ENCODE data around the gene RELL2. TPM values are rescaled to one million over a fixed set of nuclear protein-coding genes. Genes with fewer than 3 reads are reported as not detected.

The RELL2 gene
- total RNA-seq, 2 donors from 2014 or later: 0.41 to 1.3 TPM

- Histone ChIP-seq H3K4me1 (peaks cover 0 to 35% of the 10 kb centered on the region in 2 donors), H3K36me3 (no peaks in the 10 kb centered on the region), H3K9me3 (no peaks in the 10 kb centered on the region), H3K4me3 (no peak overlapping the region), H3K27me3 (no peaks in the 10 kb centered on the region), H3K27ac (no peak overlapping the region)
- no peak for TF ChIP-seq CTCF (IDR thresholded peaks at IDR 0.05)
- DNase-seq (ENCODE audit: low spot score): no peak
Observed at GRCh38 chr5:141638771-141639170, 2.0 kb downstream of the RELL2 start.

GRCh38 chr5:141639357-141640050 is 2.7 kb downstream of the RELL2 start:
- H3K4me1 ChIP-seq: peaks cover 0 to 30% of the 10 kb centered on the region in 2 donors
- TF ChIP-seq CTCF (IDR thresholded peaks at IDR 0.05): no peak

DNA sequence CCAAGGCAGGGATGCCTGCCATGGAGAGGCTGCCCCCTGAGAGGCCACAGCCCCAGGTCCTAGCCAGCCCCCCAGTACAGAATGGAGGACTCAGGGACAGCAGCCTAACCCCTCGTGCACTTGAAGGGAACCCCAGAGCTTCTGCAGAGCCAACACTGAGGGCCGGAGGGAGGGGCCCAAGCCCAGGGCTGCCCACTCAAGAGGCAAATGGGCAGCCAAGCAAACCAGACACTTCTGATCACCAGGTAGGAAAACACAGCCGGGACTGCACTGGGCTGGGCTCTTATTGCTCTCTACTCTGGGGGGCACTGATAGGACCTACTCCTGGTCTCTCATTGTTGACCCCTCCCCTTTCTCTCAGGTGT is 3.2 kb downstream of the RELL2 start:
- Histone ChIP-seq H3K36me3 (no peaks in the 10 kb centered on the region), H3K4me1 (peaks cover 0 to 26% of the 10 kb centered on the region in 2 donors), H3K27me3 (no peaks in the 10 kb centered on the region), H3K9me3 (no peaks in the 10 kb centered on the region), H3K4me3 (no peak overlapping the region), H3K27ac (no peak overlapping the region)
- TF ChIP-seq CTCF (IDR thresholded peaks at IDR 0.05): no peak
- no peak for DNase-seq (ENCODE audit: low spot score)

More at GRCh38 chr5:141639357-141640050, 2.7 kb downstream of the RELL2 start:
- H3K36me3 ChIP-seq: no peaks in the 10 kb centered on the region
- H3K9me3 ChIP-seq: no peaks in the 10 kb centered on the region
- no peaks in the 10 kb centered on the region for H3K27me3 ChIP-seq
- H3K27ac ChIP-seq: no peak overlapping the region
- no peak for DNase-seq (ENCODE audit: low spot score)
- no peak overlapping the region for H3K4me3 ChIP-seq

- no peak overlapping the region for H3K27ac ChIP-seq
- H3K27me3 ChIP-seq: no peaks in the 10 kb centered on the region
- no peaks in the 10 kb centered on the region for H3K9me3 ChIP-seq
- no peak for TF ChIP-seq CTCF (IDR thresholded peaks at IDR 0.05)
- no peaks in the 10 kb centered on the region for H3K36me3 ChIP-seq
- DNase-seq (ENCODE audit: low spot score): no peak
- H3K4me1 ChIP-seq: peaks cover 0 to 20% of the 10 kb centered on the region in 2 donors
- no peak overlapping the region for H3K4me3 ChIP-seq
Observed at GRCh38 chr5:141640698-141641097, 3.9 kb downstream of the RELL2 start.

DNA sequence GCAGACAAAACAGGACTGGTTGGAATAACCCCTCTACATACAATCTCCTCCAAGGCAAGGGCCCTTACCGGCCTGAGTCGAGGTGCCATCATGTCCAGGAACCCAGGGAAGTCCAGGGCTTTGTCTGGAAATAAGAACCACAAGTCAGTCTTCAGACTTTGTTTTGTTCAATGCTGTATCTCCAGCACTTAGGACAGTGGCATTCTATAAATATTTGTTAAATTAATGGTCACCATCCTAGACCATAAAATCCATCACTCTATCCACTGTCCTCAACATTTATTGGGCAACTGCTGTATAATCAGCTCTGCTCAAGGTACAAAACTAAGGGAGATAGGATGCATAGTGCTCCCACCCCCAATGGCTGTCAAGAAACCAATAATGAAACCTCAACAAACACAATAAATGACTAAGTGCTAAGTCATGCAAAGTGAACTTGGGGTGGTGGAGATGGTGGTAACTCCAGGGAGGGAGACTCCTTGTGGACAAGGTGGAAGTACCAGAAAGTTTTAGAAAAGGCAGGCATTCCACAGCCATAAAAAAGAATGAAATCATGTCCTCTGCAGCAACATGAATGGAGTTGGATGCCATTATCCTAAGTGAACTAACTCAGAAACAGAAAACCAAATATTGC is 5.0 kb downstream of the RELL2 start:
- no peak for TF ChIP-seq CTCF (IDR thresholded peaks at IDR 0.05)
- no peak for DNase-seq (ENCODE audit: low spot score)
- Histone ChIP-seq H3K9me3 (no peaks in the 10 kb centered on the region), H3K27ac (no peak overlapping the region), H3K4me3 (no peak overlapping the region), H3K4me1 (peaks cover 0 to 14% of the 10 kb centered on the region in 2 donors), H3K27me3 (no peaks in the 10 kb centered on the region), H3K36me3 (no peaks in the 10 kb centered on the region)
